GM18508 (cell line): Measurements from ENCODE around the gene LAMA2.

Experiments
- ATAC-seq: cut with Tn5 transposase; IDR thresholded peaks from one replicate; pipeline ENCODE4 v1.9.1; 2021; ENCODE audit warnings: moderate number of reproducible peaks; ENCODE audit not compliant: insufficient read depth, unreplicated experiment

Gene LAMA2

DNA sequence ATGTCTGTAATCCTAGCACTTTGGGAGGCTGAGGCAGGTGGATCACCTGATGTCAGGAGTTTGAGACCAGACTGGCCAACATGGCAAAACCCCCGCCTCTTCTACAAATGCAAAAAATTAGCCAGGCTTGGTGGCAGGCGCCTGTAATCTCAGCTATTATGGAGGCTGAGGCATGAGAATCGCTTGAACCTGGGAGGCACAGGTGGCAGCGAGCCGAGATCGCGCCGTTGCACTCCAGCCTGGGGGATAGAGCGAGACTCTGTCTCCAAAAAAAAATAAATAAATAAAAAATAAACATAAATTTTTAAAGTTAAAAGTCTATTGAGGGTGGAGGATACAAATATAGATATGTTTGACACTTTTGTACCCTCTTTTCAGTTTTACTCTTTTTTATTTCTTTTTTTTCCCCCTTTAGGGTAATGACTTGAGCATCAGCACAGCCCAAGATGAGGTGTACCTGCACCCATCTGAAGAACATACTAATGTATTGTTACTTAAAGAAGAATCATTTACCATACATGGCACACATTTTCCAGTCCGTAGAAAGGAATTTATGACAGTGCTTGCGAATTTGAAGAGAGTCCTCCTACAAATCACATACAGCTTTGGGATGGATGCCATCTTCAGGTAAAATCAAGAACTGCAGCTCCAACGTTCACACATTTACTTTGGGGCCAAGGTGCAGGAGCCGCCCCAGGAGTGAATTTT is 368.9 kb downstream of the LAMA2 start:
- peak; percentile 85 for ATAC-seq

DNA sequence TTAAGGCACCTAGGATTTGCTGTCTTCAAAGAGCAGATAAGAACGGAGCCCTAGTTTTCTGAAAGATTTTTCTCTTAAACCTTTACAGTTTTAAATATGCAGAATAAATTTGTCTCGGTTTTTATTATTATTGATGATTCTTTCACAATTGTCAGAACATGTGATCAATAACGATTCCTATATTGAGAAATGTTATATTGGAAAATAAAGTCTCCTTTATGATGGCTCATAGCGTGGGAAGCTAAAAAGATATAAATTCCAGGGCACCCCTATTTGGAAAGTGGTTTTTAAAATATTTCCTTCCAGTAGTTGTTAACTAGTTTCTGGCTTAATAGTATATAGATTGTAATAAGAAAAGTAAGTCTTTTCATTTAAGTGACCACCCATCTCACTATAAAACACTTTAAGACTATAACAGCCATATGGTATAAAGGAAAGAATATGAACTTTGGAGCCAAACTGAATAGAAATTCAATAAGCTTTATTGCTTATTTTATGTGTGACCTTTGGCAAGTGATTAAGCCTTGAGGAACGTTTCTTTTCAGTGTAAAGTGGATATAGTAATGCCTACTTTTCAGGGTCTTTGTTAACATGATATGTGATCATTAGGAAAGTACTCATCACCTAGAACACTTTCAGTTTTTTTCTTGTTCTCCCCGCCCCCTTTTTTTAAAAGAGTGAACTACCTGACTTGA is 369.6 kb downstream of the LAMA2 start:
- ATAC-seq, result no peak

- ATAC-seq, result no peak
Measured at GRCh38 chr6:129253242-129253641, 370.3 kb downstream of the LAMA2 start.

DNA sequence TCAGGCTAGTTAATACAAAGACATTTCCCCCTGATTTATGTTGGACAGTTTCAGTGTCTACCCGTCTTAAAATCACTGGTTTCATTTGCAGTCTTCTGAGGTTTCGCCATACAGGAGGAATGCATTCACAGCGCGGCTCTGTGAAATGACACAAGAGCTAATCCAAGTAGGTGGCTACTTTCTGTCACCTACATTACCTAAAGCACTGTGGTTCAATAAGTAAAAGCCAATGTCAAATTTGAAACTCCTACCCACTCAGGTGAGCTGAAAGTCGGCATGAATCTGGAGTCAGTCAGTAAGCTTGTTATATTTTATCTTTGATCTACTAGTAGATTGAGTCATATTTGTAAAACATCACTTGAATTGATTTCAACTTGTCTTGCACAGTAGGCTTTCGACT is 370.8 kb downstream of the LAMA2 start:
- no peak for ATAC-seq

GRCh38 chr6:129257196-129257595 is 374.3 kb downstream of the LAMA2 start:
- ATAC-seq, result no peak

- no peak for ATAC-seq
Measured at GRCh38 chr6:129262661-129263060, 379.7 kb downstream of the LAMA2 start.

- no peak for ATAC-seq
Measured at GRCh38 chr6:129263176-129263575, 380.2 kb downstream of the LAMA2 start.

DNA sequence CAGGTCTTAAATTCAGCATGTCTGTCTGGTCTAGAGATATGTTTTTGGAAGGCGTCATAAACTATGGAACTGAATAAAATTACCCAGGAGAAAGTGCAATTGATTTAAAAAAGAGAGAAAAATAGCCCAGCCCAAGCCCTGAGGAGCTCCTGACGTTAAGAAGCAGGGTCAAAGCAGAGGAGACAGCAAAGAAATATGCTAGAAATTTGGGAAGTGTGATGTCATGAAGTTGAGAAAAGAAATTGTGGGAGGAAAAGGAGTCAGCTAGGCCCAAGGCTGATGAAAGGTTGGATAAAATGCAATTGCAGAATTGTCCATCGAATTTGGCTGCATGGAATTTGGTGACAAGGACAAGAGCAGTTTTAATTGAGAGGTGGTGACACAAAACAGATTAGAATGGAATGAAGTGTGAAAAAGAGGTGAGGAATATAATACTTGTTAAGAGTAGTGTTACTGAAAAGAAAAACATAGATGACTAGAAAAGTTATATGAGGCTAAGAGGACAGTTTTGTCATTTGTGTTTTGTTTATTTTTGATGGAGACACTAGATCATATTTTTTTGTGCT is 381.6 kb downstream of the LAMA2 start:
- ATAC-seq, result no peak

GRCh38 chr6:129267028-129267427 is 384.1 kb downstream of the LAMA2 start:
- no peak for ATAC-seq

- ATAC-seq, result no peak
Measured at GRCh38 chr6:129269076-129269475, 386.1 kb downstream of the LAMA2 start.

DNA sequence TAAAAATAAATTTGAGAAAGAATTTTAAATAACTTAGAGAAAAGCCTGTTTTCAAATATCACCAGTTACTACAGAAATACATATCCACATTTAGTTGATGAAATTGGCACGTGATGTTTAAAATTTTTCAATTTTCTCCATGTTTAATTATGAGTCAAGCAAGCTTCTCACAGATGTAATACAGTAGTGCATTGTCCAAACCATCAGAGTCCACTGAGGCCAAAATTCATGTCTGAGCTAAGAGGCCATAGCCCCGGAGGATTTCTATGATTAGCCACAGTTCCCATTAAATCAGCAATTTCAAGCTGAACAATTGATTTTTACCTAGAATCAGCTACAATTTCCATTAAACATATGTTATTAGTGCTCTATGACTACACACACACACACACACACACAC is 387.0 kb downstream of the LAMA2 start:
- ATAC-seq, result no peak

GRCh38 chr6:129270450-129270849 is 387.5 kb downstream of the LAMA2 start:
- no peak for ATAC-seq

- no peak for ATAC-seq
Measured at GRCh38 chr6:129273161-129273560, 390.2 kb downstream of the LAMA2 start.

- ATAC-seq, result no peak
Measured at GRCh38 chr6:129276461-129276860, 393.5 kb downstream of the LAMA2 start.

DNA sequence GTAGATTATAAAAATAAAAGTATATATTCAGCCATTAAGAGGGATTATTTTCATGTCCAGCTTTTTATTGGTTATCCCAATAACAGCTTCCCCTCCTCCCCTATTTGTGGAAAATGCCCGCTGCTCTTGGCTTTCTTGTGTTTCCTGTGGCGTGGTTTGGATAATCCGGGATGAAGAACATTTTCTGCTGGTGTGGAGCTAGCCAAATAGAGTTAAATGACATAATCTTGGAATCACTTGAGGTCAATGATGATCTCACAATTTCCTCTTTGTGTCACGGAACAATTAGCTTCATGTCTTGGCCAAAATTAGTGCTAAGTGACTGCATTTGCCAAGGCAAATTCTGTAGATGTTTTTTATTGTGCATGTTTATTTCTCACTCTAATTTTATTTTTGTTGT is 394.0 kb downstream of the LAMA2 start:
- no peak for ATAC-seq

DNA sequence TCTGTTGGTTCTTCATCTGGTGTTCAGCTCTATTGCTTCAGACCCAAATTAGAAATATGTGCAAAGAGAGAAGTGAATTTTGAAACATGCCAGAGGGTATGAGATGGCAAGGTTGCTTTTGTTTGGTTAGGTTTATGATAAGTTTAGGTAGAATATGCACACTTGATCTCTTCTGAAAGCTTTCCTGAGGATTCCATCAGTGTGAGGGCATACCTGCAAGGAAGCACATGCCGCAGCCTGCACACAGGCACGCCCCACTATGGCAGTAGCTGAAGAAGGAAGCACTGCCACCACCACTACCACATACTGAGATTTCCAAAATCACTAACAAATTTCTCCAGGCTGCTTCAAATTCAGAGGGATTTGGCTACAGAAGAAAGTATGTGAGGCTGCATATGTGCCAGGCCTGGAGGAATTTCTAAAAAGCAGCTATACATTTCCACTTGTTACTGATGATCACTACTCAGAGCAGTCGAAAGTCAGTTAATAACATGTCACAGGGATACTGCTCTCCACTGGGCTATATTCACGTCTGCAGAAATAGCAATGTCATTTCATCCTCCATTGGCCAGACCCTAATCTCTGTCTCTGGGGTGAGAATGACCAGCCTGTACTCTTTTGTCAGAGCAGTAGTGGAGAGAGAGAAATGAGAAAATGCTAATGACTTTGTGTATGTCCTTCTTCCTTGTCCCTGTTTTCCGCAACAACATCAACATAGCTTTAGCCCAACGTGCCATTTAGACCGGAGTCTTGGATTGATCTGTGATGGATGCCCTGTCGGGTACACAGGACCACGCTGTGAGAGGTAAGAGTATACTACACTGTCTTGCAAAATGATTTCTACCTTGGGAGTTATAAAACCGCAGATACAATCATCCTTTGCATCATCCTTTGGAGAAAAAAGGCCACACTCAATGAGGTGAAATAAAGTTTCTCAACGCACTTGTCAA is 396.7 kb downstream of the LAMA2 start:
- no peak for ATAC-seq

GRCh38 chr6:129280293-129280644 is 397.3 kb downstream of the LAMA2 start:
- no peak for ATAC-seq

DNA sequence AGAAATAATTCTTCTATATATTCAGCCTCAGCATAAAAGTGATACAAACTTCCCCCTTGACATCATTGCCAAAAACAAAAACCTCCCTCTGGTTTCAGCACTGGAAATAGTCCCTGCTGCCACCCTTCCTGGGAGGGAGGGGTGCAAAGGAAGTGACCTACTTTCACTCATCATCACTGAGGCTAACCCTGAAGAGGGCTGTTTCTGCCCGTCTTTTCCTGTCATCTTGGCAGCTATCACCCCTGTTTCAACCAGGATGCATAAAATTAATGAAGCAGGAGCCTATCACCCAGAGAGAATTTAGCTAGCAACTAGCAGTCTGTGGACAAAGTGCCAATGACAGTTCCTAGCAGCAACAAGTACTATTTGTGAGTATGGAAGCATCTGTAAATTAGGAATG is 397.8 kb downstream of the LAMA2 start:
- no peak for ATAC-seq

DNA sequence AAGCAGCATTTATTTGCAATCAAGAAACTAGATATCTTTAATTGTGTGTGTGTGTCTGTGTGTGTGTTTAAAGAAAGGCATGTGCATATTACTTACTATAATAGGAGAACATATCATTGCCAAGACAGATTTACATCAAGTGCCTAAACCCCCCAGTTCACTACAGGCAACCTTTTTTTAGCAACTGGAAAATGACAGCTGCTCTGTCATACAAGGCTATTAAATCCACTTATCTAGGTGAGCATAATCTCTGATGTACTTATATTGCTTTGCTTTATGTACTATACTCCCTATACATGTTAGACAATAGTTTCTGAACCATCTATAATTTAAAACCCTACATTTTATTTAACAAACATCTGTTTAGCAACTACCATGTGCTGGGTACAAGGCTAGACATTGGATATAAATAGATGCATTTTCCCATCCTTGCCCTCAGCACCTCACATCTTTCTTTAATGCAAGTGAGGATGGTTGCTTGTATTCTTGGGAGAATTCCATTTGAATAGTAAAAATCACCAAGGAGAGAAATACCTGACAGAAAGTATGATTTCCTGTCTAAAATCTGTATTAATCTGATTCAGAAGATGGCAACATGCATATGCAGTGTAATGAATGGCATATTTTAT is 398.3 kb downstream of the LAMA2 start:
- no peak for ATAC-seq

GRCh38 chr6:129282019-129282418 is 399.1 kb downstream of the LAMA2 start:
- no peak for ATAC-seq
